ENCODE results near the gene BAIAP2L2. TPM values are rescaled to one million over a fixed set of nuclear protein-coding genes. Genes with fewer than 3 reads are reported as not detected.

BAIAP2L2 gene
- total RNA-seq, 1 donor = 1.1 TPM

GRCh38 chr22:38072322-38073149, 37.9 kb downstream of the BAIAP2L2 start:
- H3K9me3 ChIP-seq (ENCODE audit: low read depth, low read length) = no peaks in the 10 kb centered on the region
- TF ChIP-seq CTCF (IDR thresholded peaks at IDR 0.05; ENCODE audit: extremely low read depth, low read depth, low read length) = no peak
- no peak overlapping the region for H2AFZ ChIP-seq (ENCODE audit: low read length)
- no peaks in the 10 kb centered on the region for H3K27me3 ChIP-seq (ENCODE audit: insufficient read depth, low read length)
- H3K27ac ChIP-seq (ENCODE audit: low read depth, low read length) = no peak overlapping the region
- no peak overlapping the region for H3K4me2 ChIP-seq (ENCODE audit: insufficient read depth, low read length)
- H3K4me1 ChIP-seq (ENCODE audit: insufficient read depth, low read length) = no peaks in the 10 kb centered on the region
- no peaks in the 10 kb centered on the region for H3K79me2 ChIP-seq (ENCODE audit: insufficient read depth, low read length)
- H3K36me3 ChIP-seq (ENCODE audit: insufficient read depth, low read length) = peaks cover 20% of the 10 kb centered on the region
- H4K20me1 ChIP-seq (ENCODE audit: insufficient read depth, low read length) = no peaks in the 10 kb centered on the region
- peak; percentile 90 for DNase-seq (ENCODE audit: insufficient read length, low spot score, missing footprints)
- H3K4me3 ChIP-seq (ENCODE audit: insufficient read depth, low read length) = no peak overlapping the region

GRCh38 chr22:38071421-38072321, 38.8 kb downstream of the BAIAP2L2 start:
- Histone ChIP-seq H4K20me1 (ENCODE audit: insufficient read depth, low read length) (no peaks in the 10 kb centered on the region), H3K4me1 (ENCODE audit: insufficient read depth, low read length) (no peaks in the 10 kb centered on the region), H3K27ac (ENCODE audit: low read depth, low read length) (no peak overlapping the region), H3K4me3 (ENCODE audit: insufficient read depth, low read length) (no peak overlapping the region), H3K36me3 (ENCODE audit: insufficient read depth, low read length) (peaks cover 20% of the 10 kb centered on the region), H3K79me2 (ENCODE audit: insufficient read depth, low read length) (no peaks in the 10 kb centered on the region), H2AFZ (ENCODE audit: low read length) (no peak overlapping the region), H3K27me3 (ENCODE audit: insufficient read depth, low read length) (no peaks in the 10 kb centered on the region), H3K9me3 (ENCODE audit: low read depth, low read length) (no peaks in the 10 kb centered on the region), H3K4me2 (ENCODE audit: insufficient read depth, low read length) (no peak overlapping the region)
- peak; percentile 80 for DNase-seq (ENCODE audit: insufficient read length, low spot score, missing footprints)
- no peak for TF ChIP-seq CTCF (IDR thresholded peaks at IDR 0.05; ENCODE audit: extremely low read depth, low read depth, low read length)

GRCh38 chr22:38070250-38070921, 40.1 kb downstream of the BAIAP2L2 start:
- Histone ChIP-seq H3K4me2 (ENCODE audit: insufficient read depth, low read length) (no peak overlapping the region), H4K20me1 (ENCODE audit: insufficient read depth, low read length) (no peaks in the 10 kb centered on the region), H2AFZ (ENCODE audit: low read length) (no peak overlapping the region), H3K4me3 (ENCODE audit: insufficient read depth, low read length) (no peak overlapping the region), H3K27ac (ENCODE audit: low read depth, low read length) (no peak overlapping the region), H3K79me2 (ENCODE audit: insufficient read depth, low read length) (no peaks in the 10 kb centered on the region), H3K36me3 (ENCODE audit: insufficient read depth, low read length) (peaks cover 30% of the 10 kb centered on the region), H3K4me1 (ENCODE audit: insufficient read depth, low read length) (no peaks in the 10 kb centered on the region), H3K27me3 (ENCODE audit: insufficient read depth, low read length) (no peaks in the 10 kb centered on the region), H3K9me3 (ENCODE audit: low read depth, low read length) (no peaks in the 10 kb centered on the region)
- TF ChIP-seq CTCF (IDR thresholded peaks at IDR 0.05; ENCODE audit: extremely low read depth, low read depth, low read length) = no peak
- peak; percentile 74 for DNase-seq (ENCODE audit: insufficient read length, low spot score, missing footprints)
